K562 (cell line): ENCODE measurements around the gene PSMD13. TPM values are rescaled to one million over a fixed set of nuclear protein-coding genes. Genes with fewer than 3 reads are reported as not detected.
A peak's percentile ranks its signal among the peaks of the same experiment; 100 is the strongest.

Experiments
- HMBOX1 ChIP-seq: sonication (generic); IDR thresholded peaks from 2 replicates; pipeline ENCODE4 v1.6.1; 2016
- PHTF2 ChIP-seq: fragments of 250-450 bp; sonication (Bioruptor Pico); IDR thresholded peaks from 2 replicates; pipeline ENCODE4 v1.5.0; 2021; ENCODE audit warnings: mild to moderate bottlenecking
- POLR3G ChIP-seq: IDR thresholded peaks from 2 replicates; pipeline ENCODE4 v1.6.1; 2011; ENCODE audit not compliant: insufficient read length, insufficient replicate concordance; ENCODE audit errors: extremely low read depth
- RAD51 ChIP-seq: fragments of 450-650 bp; IDR thresholded peaks from 2 replicates; pipeline ENCODE4 v1.7.1; 2016; ENCODE audit warnings: low read depth, mild to moderate bottlenecking, borderline replicate concordance
- RBFOX2 ChIP-seq: fragments of 200-400 bp; formaldehyde crosslinking; IDR thresholded peaks from 2 replicates; pipeline ENCODE4 v1.6.1; 2017; ENCODE audit warnings: low read depth, mild to moderate bottlenecking, low read length, moderate library complexity
- SMAD4 ChIP-seq: fragments of 250-450 bp; sonication (Bioruptor Pico); conservative IDR thresholded peaks from 2 replicates; pipeline ENCODE4 v1.8.0; 2021; ENCODE audit warnings: inconsistent platforms, mild to moderate bottlenecking, moderate library complexity
- SP1 ChIP-seq: sonication (generic); formaldehyde crosslinking; IDR thresholded peaks from 2 replicates; pipeline ENCODE4 v1.8.1; 2022; ENCODE audit warnings: mild to moderate bottlenecking, missing genetic modification reagents
- ZNF140 ChIP-seq: fragments of 250-450 bp; sonication (Bioruptor Pico); IDR thresholded peaks from 2 replicates; pipeline ENCODE4 v1.8.0; 2021; ENCODE audit warnings: moderate library complexity, mild to moderate bottlenecking, inconsistent platforms
- ZNF324 ChIP-seq: fragments of 250-450 bp; sonication (Bioruptor Pico); IDR thresholded peaks from 2 replicates; pipeline ENCODE4 v1.4.0; 2020; ENCODE audit warnings: mild to moderate bottlenecking
- ZNF384 ChIP-seq: IDR thresholded peaks from 2 replicates; pipeline ENCODE4 v1.6.1; 2012; ENCODE audit warnings: low read depth, low read length, improper control_type of control experiment
- ZNF586 ChIP-seq: fragments of 450-650 bp; formaldehyde crosslinking; conservative IDR thresholded peaks from 2 replicates; pipeline ENCODE4 v1.4.0; 2020; ENCODE audit warnings: mild to moderate bottlenecking, moderate library complexity
- polyA plus RNA-seq, 8 experiments: library from polyadenylated mRNA; depleted of rRNA in 4 of 8; stranded (reverse) in 5 of 8; unstranded in 3 of 8; fragments of >200 nt; fragmentation: Nextera tagmentation in 2 of 8; fragmentation: Illumina TruSeq in 1 of 8; extraction: Ambion mirVana in 2 of 8; extraction: Trizol in 1 of 8; gene quantifications; 2 replicates each; pipeline versions ENCODE4 v1.2.1 to v1.2.3, GENCODE V29; 2011 to 2014; ENCODE audit warnings: inconsistent platforms in 1 of 8, missing spikeins in 1 of 8
- total RNA-seq, 7 experiments: library from RNA; depleted of rRNA in 6 of 7; stranded (reverse); fragments of >200 nt in 6 of 7; fragmentation: Illumina TruSeq in 2 of 7; extraction: Trizol in 2 of 7; gene quantifications; 2 replicates each; pipeline versions ENCODE4 v1.2.1 to v1.2.3, GENCODE V29; 2011 to 2021; ENCODE audit warnings: low replicate concordance in 1 of 7

Gene PSMD13
- total and polyA plus RNA-seq, 9 of the 15 experiments (the other 6 are each of a cell fraction or from before 2014, with no cell fraction given): 185 to 383 (median 267) TPM

GRCh38 chr11:278001-278951 lies 41.5 kb downstream of the PSMD13 start, which contains the start of gene NLRP6 (continued):
- TF ChIP-seq HMBOX1 (no peak), ZNF140 (CRISPR knock-in tag) (no peak), ZNF586 (no peak), SMAD4 (CRISPR knock-in tag) (0 out of 2 replicates have a peak, but pooled peaks have one; percentile 26), ZNF324 (no peak), RBFOX2 (peak; percentile 52), POLR3G (no peak), PHTF2 (CRISPR knock-in tag) (no peak), ZNF384 (no peak), SP1 (CRISPR knock-in tag) (no peak), RAD51 (no peak)
- TF ChIP-seq, all 486 proteins: peak for 13
